Measurements from ENCODE around the gene CATSPERB.

Gene CATSPERB

GRCh38 chr14:91624757-91625156 is 107.1 kb downstream of the CATSPERB start:
- DNase-seq (ENCODE audit: low read depth, low spot score), result no peak
- ChIA-PET POLR2A (no interaction called here), CTCF (no interaction called here)
- no peak overlapping the region for H3K4me3 ChIP-seq (ENCODE audit: low read depth, low read length)
- TF ChIP-seq CTCF (IDR thresholded peaks at IDR 0.05; ENCODE audit: insufficient read depth, low read length, missing control alignments), result no peak

- CTCF ChIA-PET, result no interaction called here
- POLR2A ChIA-PET, result no interaction called here
- no peak for DNase-seq (ENCODE audit: low read depth, low spot score)
- no peak overlapping the region for H3K4me3 ChIP-seq (ENCODE audit: low read depth, low read length)
- no peak for TF ChIP-seq CTCF (IDR thresholded peaks at IDR 0.05; ENCODE audit: insufficient read depth, low read length, missing control alignments)
Measured at GRCh38 chr14:91614187-91614586, 117.7 kb downstream of the CATSPERB start.

GRCh38 chr14:91613459-91614112 is 118.3 kb downstream of the CATSPERB start:
- CTCF ChIA-PET, result no interaction called here
- POLR2A ChIA-PET, result no interaction called here
- H3K4me3 ChIP-seq (ENCODE audit: low read depth, low read length), result no peak overlapping the region
- DNase-seq (ENCODE audit: low read depth, low spot score), result no peak
- TF ChIP-seq CTCF (IDR thresholded peaks at IDR 0.05; ENCODE audit: insufficient read depth, low read length, missing control alignments), result no peak

GRCh38 chr14:91611528-91611927 is 120.4 kb downstream of the CATSPERB start:
- TF ChIP-seq CTCF (IDR thresholded peaks at IDR 0.05; ENCODE audit: insufficient read depth, low read length, missing control alignments), result no peak
- ChIA-PET POLR2A (no interaction called here), CTCF (no interaction called here)
- no peak for DNase-seq (ENCODE audit: low read depth, low spot score)
- no peak overlapping the region for H3K4me3 ChIP-seq (ENCODE audit: low read depth, low read length)

- ChIA-PET CTCF (no interaction called here), POLR2A (no interaction called here)
- no peak for DNase-seq (ENCODE audit: low read depth, low spot score)
- TF ChIP-seq CTCF (IDR thresholded peaks at IDR 0.05; ENCODE audit: insufficient read depth, low read length, missing control alignments), result no peak
- H3K4me3 ChIP-seq (ENCODE audit: low read depth, low read length), result no peak overlapping the region
Measured at GRCh38 chr14:91609161-91609560, 122.7 kb downstream of the CATSPERB start.

GRCh38 chr14:91607322-91608047 is 124.4 kb downstream of the CATSPERB start:
- ChIA-PET CTCF (no interaction called here), POLR2A (no interaction called here)
- H3K4me3 ChIP-seq (ENCODE audit: low read depth, low read length), result no peak overlapping the region
- no peak for TF ChIP-seq CTCF (IDR thresholded peaks at IDR 0.05; ENCODE audit: insufficient read depth, low read length, missing control alignments)
- DNase-seq (ENCODE audit: low read depth, low spot score), result no peak
